ENCODE measurements around the gene SARM1. TPM values are rescaled to one million over a fixed set of nuclear protein-coding genes. Genes with fewer than 3 reads are reported as not detected.

SARM1 gene
- total and polyA plus RNA-seq, 2 of the 13 experiments (the other 11 are each of a cell fraction or from before 2014, with no cell fraction given): 0.73 to 0.86 TPM

- TF ChIP-seq GFI1 (CRISPR knock-in tag; IDR thresholded peaks at IDR 0.05; ENCODE audit: borderline replicate concordance) (peak; percentile 93), TOE1 (CRISPR knock-in tag; IDR thresholded peaks at IDR 0.05) (peak; percentile 87; the same call in 1 of the 2 replicates), PPARG (CRISPR knock-in tag; conservative IDR thresholded peaks at IDR 0.05) (peak; percentile 86), PHF21A (CRISPR knock-in tag; IDR thresholded peaks at IDR 0.05) (peak; percentile 97), ZBED4 (CRISPR knock-in tag; IDR thresholded peaks at IDR 0.05; ENCODE audit: borderline replicate concordance) (peak; percentile 88; the same call in 1 of the 2 replicates), FOXJ3 (CRISPR knock-in tag; IDR thresholded peaks at IDR 0.05; ENCODE audit: borderline replicate concordance) (peak; percentile 83; the same call in 1 of the 2 replicates), ZNF614 (CRISPR knock-in tag; IDR thresholded peaks at IDR 0.05; ENCODE audit: borderline replicate concordance) (peak; percentile 79), ZBTB46 (CRISPR knock-in tag; IDR thresholded peaks at IDR 0.05; ENCODE audit: borderline replicate concordance) (no peak), MED13 (CRISPR knock-in tag; IDR thresholded peaks at IDR 0.05) (peak; percentile 88), ZBTB20 (CRISPR knock-in tag; IDR thresholded peaks at IDR 0.05; ENCODE audit: borderline replicate concordance, low read depth) (peak; percentile 82), ZNF326 (CRISPR knock-in tag; IDR thresholded peaks at IDR 0.05; ENCODE audit: borderline replicate concordance) (no peak), GPBP1L1 (CRISPR knock-in tag; IDR thresholded peaks at IDR 0.05) (no peak), TCF7L2 (IDR thresholded peaks at IDR 0.05; ENCODE audit: low read depth, low read length) (peak; percentile 59; the same call in 1 of the 2 replicates), ZNF784 (CRISPR knock-in tag; IDR thresholded peaks at IDR 0.05; ENCODE audit: borderline replicate concordance) (peak; percentile 79; the same call in 1 of the 2 replicates), POLR2AphosphoS5 (IDR thresholded peaks at IDR 0.05; ENCODE audit: low read depth, low read length) (peak; percentile 81), MAZ (IDR thresholded peaks at IDR 0.05; ENCODE audit: borderline replicate concordance, low read depth, low read length) (peak; percentile 96), MAZ (CRISPR knock-in tag; IDR thresholded peaks at IDR 0.05; ENCODE audit: low read depth) (peak; percentile 86)
These were observed 1.3 kb upstream of the SARM1 start, which contains the start of gene VTN (continued) for GRCh38 chr17:28370035-28370743.
